Activated CD4-positive, alpha-beta T cell treated with anti-CD3 and anti-CD28 coated beads for 48 hours (primary cell): ENCODE measurements around the gene ACBD7.

Experiments used
- DNase-seq: peaks from one replicate; pipeline ENCODE4 v3.0.0-alpha.2; 2020

Gene ACBD7

GRCh38 chr10:15084502-15084922, 4.1 kb downstream of the ACBD7 start:
- DNase-seq: no peak

GRCh38 chr10:15083674-15084501, 4.7 kb downstream of the ACBD7 start:
- DNase-seq: no peak

- no peak for DNase-seq
Measured at GRCh38 chr10:15075421-15075820, 13.2 kb downstream of the ACBD7 start.

GRCh38 chr10:15072358-15072757, 16.2 kb downstream of the ACBD7 start:
- DNase-seq: no peak

GRCh38 chr10:15069230-15069629, 19.3 kb downstream of the ACBD7 start:
- DNase-seq: no peak

GRCh38 chr10:15068802-15069201, 19.8 kb downstream of the ACBD7 start:
- no peak for DNase-seq

- no peak for DNase-seq
Measured at GRCh38 chr10:15067154-15067553, 21.4 kb downstream of the ACBD7 start.

GRCh38 chr10:15060638-15061037, 27.9 kb downstream of the ACBD7 start:
- DNase-seq: no peak

GRCh38 chr10:15059914-15060313, 28.7 kb downstream of the ACBD7 start:
- no peak for DNase-seq

GRCh38 chr10:15058689-15059088, 29.9 kb downstream of the ACBD7 start:
- no peak for DNase-seq

- DNase-seq: no peak
Measured at GRCh38 chr10:15053061-15053460, 35.5 kb downstream of the ACBD7 start.

- DNase-seq: no peak
Measured at GRCh38 chr10:15052121-15052520, 36.5 kb downstream of the ACBD7 start.

- DNase-seq: no peak
Measured at GRCh38 chr10:15049533-15049932, 39.0 kb downstream of the ACBD7 start.

- DNase-seq: no peak
Measured at GRCh38 chr10:15046626-15047025, 42.0 kb downstream of the ACBD7 start.

GRCh38 chr10:15045380-15045779, 43.2 kb downstream of the ACBD7 start:
- no peak for DNase-seq

- no peak for DNase-seq
Measured at GRCh38 chr10:15043674-15044073, 44.9 kb downstream of the ACBD7 start, which contains the start of gene OLAH. OLAH (plus strand) TSS chr10:15043943; CDS start chr10:15047289, 3,346 bp downstream.

- no peak for DNase-seq
Measured at GRCh38 chr10:15038416-15038815, 50.2 kb downstream of the ACBD7 start.

GRCh38 chr10:15037691-15038090, 50.9 kb downstream of the ACBD7 start:
- DNase-seq: no peak

- DNase-seq: no peak
Measured at GRCh38 chr10:15035385-15036301, 52.9 kb downstream of the ACBD7 start.

GRCh38 chr10:15027741-15028140, 60.8 kb downstream of the ACBD7 start:
- no peak for DNase-seq
